ENCODE data around the gene PNRC1.
"Not testable (repeated sequence)": the region's sequence is repeated elsewhere in the genome, so short reads cannot be mapped to it uniquely, and the experiment has no call there.

PNRC1 gene

GRCh38 chr6:89063881-89064280 lies 16.7 kb upstream of the PNRC1 start:
- no peak for DNase-seq

GRCh38 chr6:89064931-89065330 lies 15.6 kb upstream of the PNRC1 start:
- DNase-seq = not testable (repeated sequence)

GRCh38 chr6:89066121-89066520 lies 14.4 kb upstream of the PNRC1 start:
- not testable (repeated sequence) for DNase-seq

GRCh38 chr6:89066940-89067646 lies 13.5 kb upstream of the PNRC1 start:
- no peak for DNase-seq

- DNase-seq = no peak
Measured at GRCh38 chr6:89067796-89068195, 12.8 kb upstream of the PNRC1 start.

- DNase-seq = no peak
Measured at GRCh38 chr6:89068695-89069094, 11.9 kb upstream of the PNRC1 start.

GRCh38 chr6:89069536-89070163 lies 10.9 kb upstream of the PNRC1 start:
- no peak for DNase-seq

- DNase-seq = no peak
Measured at GRCh38 chr6:89071036-89071435, 9.5 kb upstream of the PNRC1 start.

GRCh38 chr6:89073014-89073620 lies 7.4 kb upstream of the PNRC1 start:
- no peak for DNase-seq

GRCh38 chr6:89073840-89074239 lies 6.7 kb upstream of the PNRC1 start:
- no peak for DNase-seq

GRCh38 chr6:89079511-89080234 lies 878 bp upstream of the PNRC1 start:
- DNase-seq = peak; percentile 92

GRCh38 chr6:89081129-89081422 lies 525 bp downstream of the PNRC1 start:
- DNase-seq = no peak

- peak; percentile 99 for DNase-seq
Measured at GRCh38 chr6:89081423-89082322, 1.1 kb downstream of the PNRC1 start.

- peak; percentile 61 for DNase-seq
Measured at GRCh38 chr6:89082486-89082891, 1.9 kb downstream of the PNRC1 start.

- DNase-seq = no peak
Measured at GRCh38 chr6:89084542-89084941, 4.0 kb downstream of the PNRC1 start.

- DNase-seq = no peak
Measured at GRCh38 chr6:89084954-89085353, 4.4 kb downstream of the PNRC1 start.

- no peak for DNase-seq
Measured at GRCh38 chr6:89085409-89086205, 5.1 kb downstream of the PNRC1 start.

GRCh38 chr6:89087881-89088280 lies 7.3 kb downstream of the PNRC1 start:
- no peak for DNase-seq

GRCh38 chr6:89098461-89098860 lies 17.9 kb downstream of the PNRC1 start:
- DNase-seq = no peak

GRCh38 chr6:89100114-89100513 lies 19.6 kb downstream of the PNRC1 start:
- no peak for DNase-seq

GRCh38 chr6:89110284-89110683 lies 29.7 kb downstream of the PNRC1 start:
- DNase-seq = no peak

GRCh38 chr6:89111933-89112332 lies 31.4 kb downstream of the PNRC1 start:
- DNase-seq = no peak

All from eye (tissue), 1 donor.